Effector CD8-positive, alpha-beta T cell (primary cell): Measurements from ENCODE around the gene JMJD6.
A peak's percentile ranks its signal among the peaks of the same experiment; 100 is the strongest.

ENCODE experiments used
- DNase-seq: peaks from one replicate; lab custom pipeline; 2025; lab: John Stamatoyannopoulos, UW

JMJD6 gene

GRCh38 chr17:76697702-76698465, 28.5 kb downstream of the JMJD6 start:
- no peak for DNase-seq

GRCh38 chr17:76696763-76697701, 29.4 kb downstream of the JMJD6 start:
- DNase-seq: no peak

- DNase-seq: no peak
These were observed 31.2 kb downstream of the JMJD6 start for GRCh38 chr17:76695059-76695831.

- DNase-seq: no peak
These were observed 34.8 kb downstream of the JMJD6 start for GRCh38 chr17:76691379-76692191.

GRCh38 chr17:76690596-76691280, 35.7 kb downstream of the JMJD6 start:
- DNase-seq: no peak

GRCh38 chr17:76689859-76690258, 36.5 kb downstream of the JMJD6 start:
- no peak for DNase-seq

- no peak for DNase-seq
These were observed 38.2 kb downstream of the JMJD6 start for GRCh38 chr17:76688165-76688622.

GRCh38 chr17:76687298-76688164, 38.9 kb downstream of the JMJD6 start:
- DNase-seq: no peak

GRCh38 chr17:76686538-76687297, 39.7 kb downstream of the JMJD6 start:
- no peak for DNase-seq

- no peak for DNase-seq
These were observed 40.6 kb downstream of the JMJD6 start for GRCh38 chr17:76685846-76686245.

GRCh38 chr17:76685366-76685765, 41.0 kb downstream of the JMJD6 start:
- DNase-seq: no peak

GRCh38 chr17:76684756-76685155, 41.6 kb downstream of the JMJD6 start:
- DNase-seq: no peak

GRCh38 chr17:76683921-76684745, 42.3 kb downstream of the JMJD6 start:
- DNase-seq: no peak

- DNase-seq: no peak
These were observed 43.2 kb downstream of the JMJD6 start for GRCh38 chr17:76683011-76683755.

GRCh38 chr17:76682296-76682695, 44.1 kb downstream of the JMJD6 start:
- no peak for DNase-seq

- peak; percentile 62 for DNase-seq
These were observed 44.9 kb downstream of the JMJD6 start for GRCh38 chr17:76681222-76682137.
